Muscle of arm (tissue), 14 donors: Measurements from ENCODE around the gene EFCAB11. TPM values are rescaled to one million over a fixed set of nuclear protein-coding genes. Genes with fewer than 3 reads are reported as not detected.

Experiments used
- DNase-seq: peaks from one replicate; pipeline ENCODE4 v3.0.0-alpha.2; 2013
- long read RNA-seq, 11 donors: transcript quantifications; one replicate each; lab custom pipeline, GENCODE V29; 2026
- polyA plus RNA-seq, 12 donors: library from polyadenylated mRNA; unstranded; fragments of 120-200 nt; gene quantifications; one replicate each; pipeline ENCODE4 v1.2.1, GENCODE V29; 2013; ENCODE audit not compliant: insufficient read length in 12 of 12

EFCAB11 gene
- polyA plus RNA-seq, result 10 to 100 TPM in 1 of 12 donors, 1 to 10 TPM in 10, not detected in 1; 4.5 to 19.9 (median 7.9) TPM
- long read RNA-seq, donor 1, transcript EFCAB11-201 (6 exons, 3,095 nt), result major isoform, 5 of 5 reads
- long read RNA-seq, donor 1, partial matches to known transcripts, result 0 of 5 reads
- long read RNA-seq, donor 1, other reads (novel, unspliced or antisense), result 0 of 5 reads
- long read RNA-seq, donor 2, partial matches to known transcripts, result 0 of 3 reads
- long read RNA-seq, donor 2, other reads (novel, unspliced or antisense), result 0 of 3 reads
- long read RNA-seq, donor 3, partial matches to known transcripts, result 0 of 1 reads
- long read RNA-seq, donor 3, other reads (novel, unspliced or antisense), result 0 of 1 reads
- long read RNA-seq, donor 4, partial matches to known transcripts, result 0 of 1 reads
- long read RNA-seq, donor 4, other reads (novel, unspliced or antisense), result 0 of 1 reads
- long read RNA-seq, donor 5, partial matches to known transcripts, result 0 of 5 reads
- long read RNA-seq, donor 5, other reads (novel, unspliced or antisense), result 0 of 5 reads
- long read RNA-seq, donor 6, partial matches to known transcripts, result 0 of 3 reads
- long read RNA-seq, donor 6, other reads (novel, unspliced or antisense), result 0 of 3 reads
- long read RNA-seq, donor 7, partial matches to known transcripts, result 0 of 1 reads
- long read RNA-seq, donor 7, other reads (novel, unspliced or antisense), result 0 of 1 reads
- long read RNA-seq, donor 8, partial matches to known transcripts, result 0 of 3 reads
- long read RNA-seq, donor 8, other reads (novel, unspliced or antisense), result 0 of 3 reads
- long read RNA-seq, donor 9, partial matches to known transcripts, result 0 of 1 reads
- long read RNA-seq, donor 9, other reads (novel, unspliced or antisense), result 0 of 1 reads
- long read RNA-seq, donor 10, partial matches to known transcripts, result 0 of 4 reads
- long read RNA-seq, donor 10, other reads (novel, unspliced or antisense), result 0 of 4 reads
- long read RNA-seq, donor 11, partial matches to known transcripts, result 0 of 4 reads
- long read RNA-seq, donor 11, other reads (novel, unspliced or antisense), result 0 of 4 reads

- DNase-seq, result peak; percentile 100
Observed at GRCh38 chr14:89954070-89955021, at the start of gene EFCAB11. Gene EFCAB11, minus strand, starts transcription at chr14:89954730. Its CDS starts 70 bp downstream, at chr14:89954660.

- no peak for DNase-seq
Observed at GRCh38 chr14:90003526-90004307, 49.2 kb upstream of the EFCAB11 start.

GRCh38 chr14:90000935-90001334 lies 46.4 kb upstream of the EFCAB11 start:
- no peak for DNase-seq

GRCh38 chr14:89996963-89997362 lies 42.4 kb upstream of the EFCAB11 start:
- no peak for DNase-seq

- no peak for DNase-seq
Observed at GRCh38 chr14:89992273-89992672, 37.7 kb upstream of the EFCAB11 start.

GRCh38 chr14:89990623-89991275 lies 36.2 kb upstream of the EFCAB11 start:
- no peak for DNase-seq

GRCh38 chr14:89990218-89990617 lies 35.7 kb upstream of the EFCAB11 start:
- DNase-seq, result no peak

- no peak for DNase-seq
Observed at GRCh38 chr14:89988787-89989186, 34.3 kb upstream of the EFCAB11 start.

GRCh38 chr14:89987161-89987475 lies 32.6 kb upstream of the EFCAB11 start:
- DNase-seq, result no peak

GRCh38 chr14:89986462-89987160 lies 32.1 kb upstream of the EFCAB11 start:
- no peak for DNase-seq

GRCh38 chr14:89983375-89983774 lies 28.8 kb upstream of the EFCAB11 start:
- DNase-seq, result no peak

GRCh38 chr14:89978656-89979055 lies 24.1 kb upstream of the EFCAB11 start:
- DNase-seq, result no peak

- DNase-seq, result no peak
Observed at GRCh38 chr14:89977668-89978067, 23.1 kb upstream of the EFCAB11 start.

GRCh38 chr14:89973234-89973823 lies 18.8 kb upstream of the EFCAB11 start:
- peak; percentile 62 for DNase-seq

GRCh38 chr14:89965839-89966238 lies 11.3 kb upstream of the EFCAB11 start:
- DNase-seq, result no peak

GRCh38 chr14:89963288-89963978 lies 8.9 kb upstream of the EFCAB11 start:
- DNase-seq, result no peak

- DNase-seq, result no peak
Observed at GRCh38 chr14:89960914-89961313, 6.4 kb upstream of the EFCAB11 start.

GRCh38 chr14:89959853-89960445 lies 5.4 kb upstream of the EFCAB11 start:
- no peak for DNase-seq
